Gastrocnemius medialis (tissue), 4 donors: ENCODE data around the gene TNIK. TPM values are rescaled to one million over a fixed set of nuclear protein-coding genes. Genes with fewer than 3 reads are reported as not detected.
"Not testable (repeated sequence)": the region's sequence is repeated elsewhere in the genome, so short reads cannot be mapped to it uniquely, and the experiment has no call there.

Experiments used
- ATAC-seq, 2 donors: fragments of 150-250 bp; one replicate each; pipeline ENCODE4 v1.9.1; 2016
- DNase-seq, 2 donors: peaks; one replicate each; pipeline ENCODE4 v3.0.0-alpha.2; 2019
- H3K27ac ChIP-seq, 4 donors: fragments of 200-600 bp; sonication (generic); 1 replicate in 1 of 4; 2 replicates in 3 of 4; pipeline ENCODE4 v1.5.1; 2016 to 2018; ENCODE audit warnings: mild to moderate bottlenecking in 2 of 4, moderate library complexity in 1 of 4
- H3K27me3 ChIP-seq, 3 donors: fragments of 200-600 bp; sonication (generic) in 2 of 3; 1 replicate in 1 of 3; 2 replicates in 2 of 3; pipeline versions ENCODE4 v1.5.1 to v1.6.0; 2016 to 2019; ENCODE audit warnings: mild to moderate bottlenecking in 1 of 3, moderate library complexity in 1 of 3
- H3K36me3 ChIP-seq, 2 donors: fragments of 200-600 bp; sonication (generic) in 1 of 2; one replicate each; pipeline ENCODE4 v1.5.1; 2017 to 2018
- H3K4me1 ChIP-seq, 2 donors: fragments of 200-600 bp; sonication (generic) in 1 of 2; one replicate each; pipeline ENCODE4 v1.5.1; 2016 to 2017; ENCODE audit warnings: mild to moderate bottlenecking in 2 of 2
- H3K4me3 ChIP-seq, 4 donors: fragments of 200-600 bp; sonication (generic) in 3 of 4; 1 replicate in 1 of 4; 2 replicates in 3 of 4; pipeline ENCODE4 v1.5.1; 2016 to 2019; ENCODE audit warnings: mild to moderate bottlenecking in 2 of 4
- H3K9me3 ChIP-seq, 3 donors: fragments of 200-600 bp; sonication (generic) in 2 of 3; 1 replicate in 1 of 3; 2 replicates in 2 of 3; pipeline ENCODE4 v1.5.1; 2016 to 2019
- POLR2A ChIP-seq, 2 donors: fragments of 450-650 bp; IDR thresholded peaks; one replicate each; pipeline ENCODE4 v1.6.1; 2017; ENCODE audit warnings: antibody characterized with exemption in 2 of 2, mild to moderate bottlenecking in 2 of 2, moderate library complexity in 2 of 2
- in situ Hi-C, 4 donors: fragments of 200-750 bp; cut with MboI; loops; one replicate each; pipeline versions ENCODE4 v1.15.0 to v1.8.0; 2017; ENCODE audit warnings: low sequenced_read_pairs in 4 of 4
- intact Hi-C: fragments of 100-400 bp; cut with DNase I; formaldehyde crosslinking; loops from one replicate; pipeline ENCODE4 v1.15.1; 2023; ENCODE audit warnings: low total_unique reads
- total RNA-seq, 4 donors: library from RNA; depleted of rRNA; stranded (reverse); fragments of >200 nt; gene quantifications; one replicate each; pipeline versions ENCODE4 v1.1.0 to v1.2.3, GENCODE V29; 2016
- TF ChIP-seq, protein P1 (sequence below), 5 experiments: fragments of 450-650 bp in 3 of 5; fragments of 200-600 bp in 2 of 5; sonication (generic) in 2 of 5; IDR thresholded peaks in 4 of 5; conservative IDR thresholded peaks in 1 of 5; 1 replicate in 4 of 5; 2 replicates in 1 of 5; pipeline ENCODE4 v1.5.1; 2016 to 2019; ENCODE audit warnings: antibody characterized with exemption in 5 of 5, mild to moderate bottlenecking in 3 of 5, moderate library complexity in 3 of 5

Gene TNIK
- total RNA-seq, 4 donors from 2014 or later, result 5.2 to 19.7 (median 10.6) TPM

DNA sequence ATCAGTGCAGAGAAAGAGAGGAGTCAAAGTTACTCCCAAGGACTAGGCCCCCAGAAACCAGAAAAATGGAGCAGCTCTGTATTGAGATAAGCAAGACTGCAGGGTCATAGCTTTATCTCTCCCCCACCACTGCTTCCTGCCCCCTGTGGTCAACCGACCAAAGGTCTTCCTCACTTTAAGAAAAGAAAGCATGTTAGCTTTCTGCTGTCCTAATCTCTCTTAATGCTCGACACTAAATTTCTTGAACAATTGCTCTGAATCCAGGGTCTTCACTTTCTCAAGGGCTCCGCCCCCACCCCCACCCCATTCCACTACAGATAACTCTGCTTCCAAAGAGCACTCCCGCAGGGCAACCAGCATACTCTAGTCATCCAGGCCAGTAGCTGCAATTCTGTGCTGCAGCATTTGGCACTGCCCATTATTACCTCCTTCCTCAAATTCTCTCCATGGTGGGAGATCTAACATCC, 31.9 kb downstream of the TNIK start:
- H3K4me3 ChIP-seq, result no peak overlapping the region
- H3K27ac ChIP-seq, result no peak overlapping the region
- H3K27me3 ChIP-seq, result no peaks in the 10 kb centered on the region
- intact Hi-C loops, result no loop called here
- TF ChIP-seq, protein P1, sequence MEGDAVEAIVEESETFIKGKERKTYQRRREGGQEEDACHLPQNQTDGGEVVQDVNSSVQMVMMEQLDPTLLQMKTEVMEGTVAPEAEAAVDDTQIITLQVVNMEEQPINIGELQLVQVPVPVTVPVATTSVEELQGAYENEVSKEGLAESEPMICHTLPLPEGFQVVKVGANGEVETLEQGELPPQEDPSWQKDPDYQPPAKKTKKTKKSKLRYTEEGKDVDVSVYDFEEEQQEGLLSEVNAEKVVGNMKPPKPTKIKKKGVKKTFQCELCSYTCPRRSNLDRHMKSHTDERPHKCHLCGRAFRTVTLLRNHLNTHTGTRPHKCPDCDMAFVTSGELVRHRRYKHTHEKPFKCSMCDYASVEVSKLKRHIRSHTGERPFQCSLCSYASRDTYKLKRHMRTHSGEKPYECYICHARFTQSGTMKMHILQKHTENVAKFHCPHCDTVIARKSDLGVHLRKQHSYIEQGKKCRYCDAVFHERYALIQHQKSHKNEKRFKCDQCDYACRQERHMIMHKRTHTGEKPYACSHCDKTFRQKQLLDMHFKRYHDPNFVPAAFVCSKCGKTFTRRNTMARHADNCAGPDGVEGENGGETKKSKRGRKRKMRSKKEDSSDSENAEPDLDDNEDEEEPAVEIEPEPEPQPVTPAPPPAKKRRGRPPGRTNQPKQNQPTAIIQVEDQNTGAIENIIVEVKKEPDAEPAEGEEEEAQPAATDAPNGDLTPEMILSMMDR (IDR thresholded peaks at IDR 0.05 in 4 of 5, conservative IDR thresholded peaks at IDR 0.05 in 1 of 5), result no peak
- no peak for TF ChIP-seq POLR2A (IDR thresholded peaks at IDR 0.05)
- ATAC-seq, result no peak
- in situ Hi-C loops, result no loop called here
- no peaks in the 10 kb centered on the region for H3K9me3 ChIP-seq
- H3K36me3 ChIP-seq, result no peaks in the 10 kb centered on the region
- DNase-seq, result no peak
- H3K4me1 ChIP-seq, result peaks cover 29 to 35% of the 10 kb centered on the region in 2 donors

DNA sequence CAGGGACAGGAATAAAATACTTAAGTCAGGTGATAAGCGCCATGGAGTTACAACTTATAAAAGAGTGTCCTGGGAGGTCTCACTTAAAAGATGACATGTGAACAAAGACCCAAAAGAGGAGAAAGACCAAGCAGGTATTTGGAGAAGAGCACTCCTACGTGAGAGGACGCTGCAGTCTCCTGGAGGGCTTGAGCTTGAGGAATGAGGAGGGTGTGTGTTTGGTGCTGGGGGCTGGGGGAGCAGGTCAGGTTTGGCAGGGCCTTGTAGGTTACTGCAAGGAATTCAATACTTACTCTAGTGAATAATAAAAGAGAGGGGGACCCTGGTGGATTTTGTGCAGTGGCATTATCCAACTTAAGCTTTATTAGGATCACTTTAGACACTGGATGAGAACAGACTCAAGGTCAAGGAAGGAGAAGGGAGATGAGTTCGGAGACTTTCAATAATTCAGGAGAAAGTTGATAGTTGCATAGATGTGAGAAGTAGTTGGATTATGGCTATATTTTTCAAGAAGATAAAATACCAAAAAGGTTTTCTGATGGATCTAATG, 32.4 kb downstream of the TNIK start:
- Histone ChIP-seq H3K4me3 (no peak overlapping the region), H3K27me3 (no peaks in the 10 kb centered on the region), H3K36me3 (no peaks in the 10 kb centered on the region), H3K9me3 (no peaks in the 10 kb centered on the region), H3K27ac (no peak overlapping the region), H3K4me1 (peaks cover 24 to 31% of the 10 kb centered on the region in 2 donors)
- intact Hi-C loops (no loop called here), in situ Hi-C loops (no loop called here)
- TF ChIP-seq, protein P1 (IDR thresholded peaks at IDR 0.05 in 4 of 5, conservative IDR thresholded peaks at IDR 0.05 in 1 of 5), result no peak
- TF ChIP-seq POLR2A (IDR thresholded peaks at IDR 0.05), result no peak
- DNase-seq (no peak), ATAC-seq (no peak)

GRCh38 chr3:171424063-171424462, 36.1 kb downstream of the TNIK start:
- H3K4me3 ChIP-seq, ATAC-seq, intact Hi-C loops, in situ Hi-C loops, DNase-seq, H3K27ac ChIP-seq, H3K27me3 ChIP-seq, H3K9me3 ChIP-seq, H3K36me3 ChIP-seq: not testable (repeated sequence)
- peaks cover 5 to 20% of the 10 kb centered on the region in 2 donors for H3K4me1 ChIP-seq

- H3K4me1 ChIP-seq, ATAC-seq, H3K27me3 ChIP-seq, H3K36me3 ChIP-seq, H3K4me3 ChIP-seq, DNase-seq, H3K27ac ChIP-seq, in situ Hi-C loops, intact Hi-C loops, H3K9me3 ChIP-seq: not testable (repeated sequence)
Measured at GRCh38 chr3:171422855-171423254, 37.4 kb downstream of the TNIK start.

- Histone ChIP-seq H3K9me3 (no peaks in the 10 kb centered on the region), H3K4me1 (peaks cover 25 to 26% of the 10 kb centered on the region in 2 donors), H3K27ac (peak overlapping the region in 1 of 4 donors; percentile 68), H3K4me3 (no peak overlapping the region), H3K36me3 (no peaks in the 10 kb centered on the region), H3K27me3 (no peaks in the 10 kb centered on the region)
- no peak for DNase-seq
- intact Hi-C loops (no loop called here), in situ Hi-C loops (no loop called here)
- no peak for ATAC-seq
- no peak for TF ChIP-seq POLR2A (IDR thresholded peaks at IDR 0.05)
- TF ChIP-seq, protein P1 (IDR thresholded peaks at IDR 0.05 in 4 of 5, conservative IDR thresholded peaks at IDR 0.05 in 1 of 5), result no peak
Measured at GRCh38 chr3:171420667-171421066, 39.5 kb downstream of the TNIK start.

- intact Hi-C loops, result no loop called here
- H3K9me3 ChIP-seq, result no peaks in the 10 kb centered on the region
- peaks cover 34 to 36% of the 10 kb centered on the region in 2 donors for H3K4me1 ChIP-seq
- ATAC-seq (no peak), DNase-seq (no peak)
- H3K4me3 ChIP-seq, result no peak overlapping the region
- in situ Hi-C loops, result no loop called here
- no peaks in the 10 kb centered on the region for H3K36me3 ChIP-seq
- no peak for TF ChIP-seq POLR2A (IDR thresholded peaks at IDR 0.05)
- TF ChIP-seq, protein P1 (IDR thresholded peaks at IDR 0.05 in 4 of 5, conservative IDR thresholded peaks at IDR 0.05 in 1 of 5), result no peak
- peak overlapping the region in 1 of 4 donors; percentile 68 for H3K27ac ChIP-seq
- no peaks in the 10 kb centered on the region for H3K27me3 ChIP-seq
Measured at GRCh38 chr3:171419457-171419856, 40.7 kb downstream of the TNIK start.
